ENCODE measurements around the gene ARHGAP35.

DNA sequence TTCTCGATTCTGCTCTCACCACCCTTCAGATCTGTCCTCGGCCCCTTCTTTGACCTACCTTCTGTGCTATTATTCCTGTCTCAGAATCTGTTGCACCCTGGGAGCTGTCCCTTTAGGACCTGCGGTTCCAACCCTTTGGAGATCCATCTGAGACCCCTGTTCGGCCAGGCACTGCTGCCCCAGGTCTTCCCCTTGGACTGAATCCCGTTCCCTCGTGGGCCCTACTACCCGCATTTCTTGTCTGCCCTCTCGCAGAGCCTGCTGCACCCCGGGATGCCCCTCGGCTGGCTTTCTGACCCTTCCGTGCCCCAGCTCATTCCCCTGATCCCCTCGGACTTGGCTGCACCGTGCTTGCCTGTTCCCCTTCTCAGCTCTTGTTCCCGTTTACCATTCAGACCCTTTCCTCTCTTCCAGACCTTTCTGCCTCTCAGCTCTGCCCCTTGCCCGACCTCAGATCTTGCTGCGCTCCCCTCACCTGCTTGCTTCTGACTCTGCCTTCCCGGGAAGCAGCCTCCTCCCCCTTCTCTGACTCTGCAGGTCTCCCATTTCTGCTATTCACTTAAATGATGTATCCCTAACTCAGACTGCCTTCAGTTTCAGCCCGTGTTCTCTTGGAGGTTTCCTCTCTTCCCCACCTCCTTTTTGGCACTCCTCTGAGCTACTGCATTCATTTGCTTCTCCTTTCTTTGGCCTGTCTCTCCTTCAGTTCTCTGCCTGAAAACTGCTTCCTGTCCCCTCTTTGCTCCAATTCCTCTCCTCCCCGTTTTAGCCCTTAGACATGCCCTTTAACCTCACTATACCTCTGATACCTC is 1.1 kb downstream of the ARHGAP35 start:
- TF ChIP-seq TAF1 (IDR thresholded peaks at IDR 0.05; ENCODE audit: borderline replicate concordance, low read depth, low read length) (no peak), SMC3 (IDR thresholded peaks at IDR 0.05; ENCODE audit: low read depth, low read length) (no peak), GABPA (IDR thresholded peaks at IDR 0.05; ENCODE audit: low read depth) (no peak), POLR2AphosphoS5 (IDR thresholded peaks at IDR 0.05; ENCODE audit: low read depth, low read length) (no peak), NRF1 (IDR thresholded peaks at IDR 0.05; ENCODE audit: low read depth, low read length) (no peak), YY1 (IDR thresholded peaks at IDR 0.05; ENCODE audit: low read depth) (no peak), GATA2 (CRISPR knock-in tag; IDR thresholded peaks at IDR 0.05) (no peak), SIN3A (IDR thresholded peaks at IDR 0.05; ENCODE audit: borderline replicate concordance, low read depth, low read length) (no peak), TEAD4 (IDR thresholded peaks at IDR 0.05; ENCODE audit: borderline replicate concordance, insufficient read depth) (no peak)
- TF ChIP-seq, protein P1, sequence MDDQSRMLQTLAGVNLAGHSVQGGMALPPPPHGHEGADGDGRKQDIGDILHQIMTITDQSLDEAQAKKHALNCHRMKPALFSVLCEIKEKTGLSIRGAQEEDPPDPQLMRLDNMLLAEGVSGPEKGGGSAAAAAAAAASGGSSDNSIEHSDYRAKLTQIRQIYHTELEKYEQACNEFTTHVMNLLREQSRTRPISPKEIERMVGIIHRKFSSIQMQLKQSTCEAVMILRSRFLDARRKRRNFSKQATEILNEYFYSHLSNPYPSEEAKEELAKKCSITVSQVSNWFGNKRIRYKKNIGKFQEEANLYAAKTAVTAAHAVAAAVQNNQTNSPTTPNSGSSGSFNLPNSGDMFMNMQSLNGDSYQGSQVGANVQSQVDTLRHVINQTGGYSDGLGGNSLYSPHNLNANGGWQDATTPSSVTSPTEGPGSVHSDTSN (IDR thresholded peaks at IDR 0.05), result no peak
- TF ChIP-seq, protein P2, sequence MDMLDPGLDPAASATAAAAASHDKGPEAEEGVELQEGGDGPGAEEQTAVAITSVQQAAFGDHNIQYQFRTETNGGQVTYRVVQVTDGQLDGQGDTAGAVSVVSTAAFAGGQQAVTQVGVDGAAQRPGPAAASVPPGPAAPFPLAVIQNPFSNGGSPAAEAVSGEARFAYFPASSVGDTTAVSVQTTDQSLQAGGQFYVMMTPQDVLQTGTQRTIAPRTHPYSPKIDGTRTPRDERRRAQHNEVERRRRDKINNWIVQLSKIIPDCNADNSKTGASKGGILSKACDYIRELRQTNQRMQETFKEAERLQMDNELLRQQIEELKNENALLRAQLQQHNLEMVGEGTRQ (IDR thresholded peaks at IDR 0.05; ENCODE audit: borderline replicate concordance, low read depth, low read length), result no peak
- TF ChIP-seq, protein P3, sequence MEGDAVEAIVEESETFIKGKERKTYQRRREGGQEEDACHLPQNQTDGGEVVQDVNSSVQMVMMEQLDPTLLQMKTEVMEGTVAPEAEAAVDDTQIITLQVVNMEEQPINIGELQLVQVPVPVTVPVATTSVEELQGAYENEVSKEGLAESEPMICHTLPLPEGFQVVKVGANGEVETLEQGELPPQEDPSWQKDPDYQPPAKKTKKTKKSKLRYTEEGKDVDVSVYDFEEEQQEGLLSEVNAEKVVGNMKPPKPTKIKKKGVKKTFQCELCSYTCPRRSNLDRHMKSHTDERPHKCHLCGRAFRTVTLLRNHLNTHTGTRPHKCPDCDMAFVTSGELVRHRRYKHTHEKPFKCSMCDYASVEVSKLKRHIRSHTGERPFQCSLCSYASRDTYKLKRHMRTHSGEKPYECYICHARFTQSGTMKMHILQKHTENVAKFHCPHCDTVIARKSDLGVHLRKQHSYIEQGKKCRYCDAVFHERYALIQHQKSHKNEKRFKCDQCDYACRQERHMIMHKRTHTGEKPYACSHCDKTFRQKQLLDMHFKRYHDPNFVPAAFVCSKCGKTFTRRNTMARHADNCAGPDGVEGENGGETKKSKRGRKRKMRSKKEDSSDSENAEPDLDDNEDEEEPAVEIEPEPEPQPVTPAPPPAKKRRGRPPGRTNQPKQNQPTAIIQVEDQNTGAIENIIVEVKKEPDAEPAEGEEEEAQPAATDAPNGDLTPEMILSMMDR (IDR thresholded peaks at IDR 0.05), result no peak
- TF ChIP-seq, protein P4, sequence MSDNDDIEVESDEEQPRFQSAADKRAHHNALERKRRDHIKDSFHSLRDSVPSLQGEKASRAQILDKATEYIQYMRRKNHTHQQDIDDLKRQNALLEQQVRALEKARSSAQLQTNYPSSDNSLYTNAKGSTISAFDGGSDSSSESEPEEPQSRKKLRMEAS (IDR thresholded peaks at IDR 0.05; ENCODE audit: low read depth), result no peak
- TF ChIP-seq, protein P5, sequence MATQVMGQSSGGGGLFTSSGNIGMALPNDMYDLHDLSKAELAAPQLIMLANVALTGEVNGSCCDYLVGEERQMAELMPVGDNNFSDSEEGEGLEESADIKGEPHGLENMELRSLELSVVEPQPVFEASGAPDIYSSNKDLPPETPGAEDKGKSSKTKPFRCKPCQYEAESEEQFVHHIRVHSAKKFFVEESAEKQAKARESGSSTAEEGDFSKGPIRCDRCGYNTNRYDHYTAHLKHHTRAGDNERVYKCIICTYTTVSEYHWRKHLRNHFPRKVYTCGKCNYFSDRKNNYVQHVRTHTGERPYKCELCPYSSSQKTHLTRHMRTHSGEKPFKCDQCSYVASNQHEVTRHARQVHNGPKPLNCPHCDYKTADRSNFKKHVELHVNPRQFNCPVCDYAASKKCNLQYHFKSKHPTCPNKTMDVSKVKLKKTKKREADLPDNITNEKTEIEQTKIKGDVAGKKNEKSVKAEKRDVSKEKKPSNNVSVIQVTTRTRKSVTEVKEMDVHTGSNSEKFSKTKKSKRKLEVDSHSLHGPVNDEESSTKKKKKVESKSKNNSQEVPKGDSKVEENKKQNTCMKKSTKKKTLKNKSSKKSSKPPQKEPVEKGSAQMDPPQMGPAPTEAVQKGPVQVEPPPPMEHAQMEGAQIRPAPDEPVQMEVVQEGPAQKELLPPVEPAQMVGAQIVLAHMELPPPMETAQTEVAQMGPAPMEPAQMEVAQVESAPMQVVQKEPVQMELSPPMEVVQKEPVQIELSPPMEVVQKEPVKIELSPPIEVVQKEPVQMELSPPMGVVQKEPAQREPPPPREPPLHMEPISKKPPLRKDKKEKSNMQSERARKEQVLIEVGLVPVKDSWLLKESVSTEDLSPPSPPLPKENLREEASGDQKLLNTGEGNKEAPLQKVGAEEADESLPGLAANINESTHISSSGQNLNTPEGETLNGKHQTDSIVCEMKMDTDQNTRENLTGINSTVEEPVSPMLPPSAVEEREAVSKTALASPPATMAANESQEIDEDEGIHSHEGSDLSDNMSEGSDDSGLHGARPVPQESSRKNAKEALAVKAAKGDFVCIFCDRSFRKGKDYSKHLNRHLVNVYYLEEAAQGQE (IDR thresholded peaks at IDR 0.05; ENCODE audit: low read depth, low read length), result peak; percentile 73
